Suprapubic skin (tissue), 4 donors: ENCODE results near the gene SLIT1. TPM values are rescaled to one million over a fixed set of nuclear protein-coding genes. Genes with fewer than 3 reads are reported as not detected.

ENCODE experiments used
- DNase-seq, 2 donors: peaks; one replicate each; pipeline ENCODE4 v3.0.0-alpha.2; 2019; ENCODE audit warnings: low spot score in 2 of 2
- H3K27ac ChIP-seq: fragments of 200-600 bp; sonication (generic); one replicate; pipeline ENCODE4 v1.5.1; 2019
- H3K27me3 ChIP-seq: fragments of 200-600 bp; sonication (generic); one replicate; pipeline ENCODE4 v1.5.1; 2019
- H3K36me3 ChIP-seq: fragments of 200-600 bp; sonication (generic); one replicate; pipeline ENCODE4 v1.5.1; 2019
- H3K4me1 ChIP-seq: fragments of 200-600 bp; sonication (generic); one replicate; pipeline ENCODE4 v1.5.1; 2019
- H3K4me3 ChIP-seq: fragments of 200-600 bp; sonication (generic); one replicate; pipeline ENCODE4 v1.5.1; 2019; ENCODE audit warnings: mild to moderate bottlenecking
- H3K9me3 ChIP-seq: fragments of 200-600 bp; sonication (generic); one replicate; pipeline ENCODE4 v1.5.1; 2019
- CTCF ChIP-seq, 2 donors: fragments of 200-600 bp in 1 of 2; fragments of 450-650 bp in 1 of 2; sonication (generic) in 1 of 2; IDR thresholded peaks; one replicate each; pipeline ENCODE4 v1.5.1; 2016 to 2019; ENCODE audit warnings: antibody characterized with exemption in 2 of 2, mild to moderate bottlenecking in 1 of 2, moderate library complexity in 1 of 2
- EP300 ChIP-seq: sonication (generic); formaldehyde crosslinking; IDR thresholded peaks from one replicate; pipeline ENCODE4 v1.6.1; 2017; ENCODE audit warnings: antibody characterized with exemption
- POLR2A ChIP-seq, 2 donors: fragments of 450-650 bp; IDR thresholded peaks; one replicate each; pipeline ENCODE4 v1.6.1; 2017; ENCODE audit warnings: antibody characterized with exemption in 2 of 2, mild to moderate bottlenecking in 2 of 2, moderate library complexity in 2 of 2
- POLR2AphosphoS5 ChIP-seq, 3 donors: sonication (generic); formaldehyde crosslinking; IDR thresholded peaks; one replicate each; pipeline ENCODE4 v1.6.1; 2017; ENCODE audit warnings: antibody characterized with exemption in 3 of 3
- WGBS: methylation state at CpG from one replicate; pipeline ENCODE4 v1.1.5; 2018; 5-methylcytosine and 5-hydroxymethylcytosine counted together
- total RNA-seq, 4 donors: library from RNA; depleted of rRNA; stranded (reverse); fragments of >200 nt; gene quantifications; one replicate each; pipeline ENCODE4 v1.1.0, GENCODE V29; 2016

The SLIT1 gene
- under 1 TPM in 3 of 4 donors, not detected in 1; 0.10 to 0.40 (median 0.11) TPM for total RNA-seq

- no peak within 1 kb of the TSS for H3K27ac ChIP-seq
- peak within 1 kb of the TSS; percentile 38 for H3K4me3 ChIP-seq
- H3K4me1 ChIP-seq = peaks cover 9% of the 10 kb centered on the region
- H3K36me3 ChIP-seq = no peaks in the 10 kb centered on the region
- no peaks in the 10 kb centered on the region for H3K9me3 ChIP-seq
- no peak for DNase-seq
- peaks cover 71% of the 10 kb centered on the region for H3K27me3 ChIP-seq
- 0% methylated on average over 12 of the region's 74 CpGs for WGBS
- TF ChIP-seq CTCF (IDR thresholded peaks at IDR 0.05) (no peak), EP300 (no peak), POLR2A (IDR thresholded peaks at IDR 0.05) (no peak), POLR2AphosphoS5 (IDR thresholded peaks at IDR 0.05) (no peak)
Observed at GRCh38 chr10:97185326-97186058, at the start of gene SLIT1. Gene SLIT1 (minus strand): TSS chr10:97185959. CDS start chr10:97185674, 285 bp downstream.

GRCh38 chr10:97235353-97235752 is 49.6 kb upstream of the SLIT1 start:
- no peaks in the 10 kb centered on the region for H3K4me1 ChIP-seq
- H3K27me3 ChIP-seq = no peaks in the 10 kb centered on the region
- H3K9me3 ChIP-seq = no peaks in the 10 kb centered on the region
- peaks cover 30% of the 10 kb centered on the region for H3K36me3 ChIP-seq
- WGBS = 92% methylated on average over 4 of the region's 4 CpGs
- H3K4me3 ChIP-seq = no peak overlapping the region
- TF ChIP-seq POLR2A (IDR thresholded peaks at IDR 0.05) = no peak
- no peak for TF ChIP-seq CTCF (IDR thresholded peaks at IDR 0.05)
- no peak for TF ChIP-seq EP300
- TF ChIP-seq POLR2AphosphoS5 (IDR thresholded peaks at IDR 0.05) = no peak
- H3K27ac ChIP-seq = no peak overlapping the region
- no peak for DNase-seq

- no peak for TF ChIP-seq CTCF (IDR thresholded peaks at IDR 0.05)
- no peak for TF ChIP-seq EP300
- TF ChIP-seq POLR2A (IDR thresholded peaks at IDR 0.05) = no peak
- TF ChIP-seq POLR2AphosphoS5 (IDR thresholded peaks at IDR 0.05) = no peak
- Histone ChIP-seq H3K36me3 (peaks cover 31% of the 10 kb centered on the region), H3K27me3 (no peaks in the 10 kb centered on the region), H3K4me1 (no peaks in the 10 kb centered on the region), H3K9me3 (no peaks in the 10 kb centered on the region), H3K4me3 (no peak overlapping the region), H3K27ac (no peak overlapping the region)
- DNase-seq = no peak
- WGBS = 56% methylated on average over 1 of the region's 1 CpG
Observed at GRCh38 chr10:97234400-97234799, 48.6 kb upstream of the SLIT1 start.

GRCh38 chr10:97230146-97230545 is 44.4 kb upstream of the SLIT1 start:
- H3K36me3 ChIP-seq = peaks cover 46% of the 10 kb centered on the region
- no peaks in the 10 kb centered on the region for H3K9me3 ChIP-seq
- no peak for TF ChIP-seq POLR2A (IDR thresholded peaks at IDR 0.05)
- TF ChIP-seq POLR2AphosphoS5 (IDR thresholded peaks at IDR 0.05) = no peak
- no peak for TF ChIP-seq CTCF (IDR thresholded peaks at IDR 0.05)
- TF ChIP-seq EP300 = no peak
- 97% methylated on average over 1 of the region's 1 CpG for WGBS
- H3K27me3 ChIP-seq = no peaks in the 10 kb centered on the region
- no peak for DNase-seq
- H3K4me1 ChIP-seq = no peaks in the 10 kb centered on the region
- no peak overlapping the region for H3K27ac ChIP-seq
- H3K4me3 ChIP-seq = no peak overlapping the region

- no peaks in the 10 kb centered on the region for H3K27me3 ChIP-seq
- H3K4me3 ChIP-seq = no peak overlapping the region
- WGBS = 93% methylated on average over 1 of the region's 1 CpG
- no peaks in the 10 kb centered on the region for H3K4me1 ChIP-seq
- no peak for DNase-seq
- H3K36me3 ChIP-seq = peaks cover 53% of the 10 kb centered on the region
- TF ChIP-seq EP300 (no peak), POLR2AphosphoS5 (IDR thresholded peaks at IDR 0.05) (no peak), CTCF (IDR thresholded peaks at IDR 0.05) (no peak), POLR2A (IDR thresholded peaks at IDR 0.05) (no peak)
- H3K9me3 ChIP-seq = no peaks in the 10 kb centered on the region
- H3K27ac ChIP-seq = no peak overlapping the region
Observed at GRCh38 chr10:97229322-97230015, 43.7 kb upstream of the SLIT1 start.
